AG04450 (cell line): ENCODE data around the gene ANO1. TPM values are rescaled to one million over a fixed set of nuclear protein-coding genes. Genes with fewer than 3 reads are reported as not detected.

Source experiments
- CTCF ChIA-PET: fragments of 300-600, 350-600 bp; formaldehyde crosslinking; extraction: SDS; loops from one replicate; lab custom pipeline; 2022; ENCODE audit warnings: antibody characterized with exemption, inconsistent platforms; lab: Charles Lee
- POLR2A ChIA-PET: fragments of 350-600 bp; formaldehyde crosslinking; extraction: SDS; loops from one replicate; lab custom pipeline; 2021; ENCODE audit warnings: antibody characterized with exemption, inconsistent platforms; lab: Yijun Ruan, JAX
- DNase-seq: peaks from one replicate; pipeline ENCODE4 v3.0.0-alpha.2; 2011; ENCODE audit warnings: low read depth, low spot score
- H3K27ac ChIP-seq: one replicate; pipeline ENCODE4 v1.5.1; 2012; ENCODE audit warnings: low read depth, low read length, control low read depth
- H3K27me3 ChIP-seq: one replicate; pipeline ENCODE4 v1.6.0; 2012; ENCODE audit warnings: low read length; ENCODE audit not compliant: control insufficient read depth, insufficient read depth
- H3K4me3 ChIP-seq: 2 replicates; pipeline ENCODE4 v1.5.1; 2011; ENCODE audit warnings: mild to moderate bottlenecking, low read depth, low read length, control low read depth
- H3K9me3 ChIP-seq: 2 replicates; pipeline ENCODE4 v1.5.1; 2012; ENCODE audit warnings: low read length; ENCODE audit not compliant: control insufficient read depth, insufficient read depth
- CTCF ChIP-seq: IDR thresholded peaks from 2 replicates; pipeline ENCODE4 v1.5.1; 2011; ENCODE audit warnings: low read depth, low read length, control low read depth, inconsistent platforms
- polyA plus RNA-seq: library from polyadenylated mRNA; depleted of rRNA; stranded (reverse); fragments of >200 nt; gene quantifications from 2 replicates; pipeline ENCODE4 v1.2.3, GENCODE V29; 2011

Gene ANO1
- polyA plus RNA-seq, 1 experiment: 10.3 TPM

DNA sequence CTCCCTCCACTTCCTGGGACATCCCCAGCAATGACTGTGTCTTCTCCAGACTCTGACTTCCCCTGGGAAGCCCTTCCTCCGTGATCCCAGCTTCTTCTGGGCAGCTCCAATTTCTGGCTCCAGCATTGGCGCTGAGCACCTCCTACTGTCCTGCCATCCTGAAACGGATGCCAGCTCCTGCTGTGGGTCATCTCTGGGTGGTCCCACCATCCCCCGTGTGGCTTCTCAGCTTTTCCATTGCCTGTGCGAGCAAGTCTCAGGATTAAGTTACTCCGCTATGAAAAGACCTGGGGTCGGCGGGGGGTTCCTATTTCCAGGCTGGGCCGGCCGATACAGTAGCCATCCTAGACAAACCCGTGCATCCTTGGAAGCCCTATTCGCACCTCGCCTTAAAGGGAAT, 69.6 kb downstream of the ANO1 start:
- H3K9me3 ChIP-seq: no peaks in the 10 kb centered on the region
- no peak for TF ChIP-seq CTCF
- H3K27ac ChIP-seq: no peak overlapping the region
- H3K27me3 ChIP-seq: peaks cover 26% of the 10 kb centered on the region
- ChIA-PET POLR2A (no interaction called here), CTCF (no interaction called here)
- H3K4me3 ChIP-seq: no peak overlapping the region
- DNase-seq: no peak

DNA sequence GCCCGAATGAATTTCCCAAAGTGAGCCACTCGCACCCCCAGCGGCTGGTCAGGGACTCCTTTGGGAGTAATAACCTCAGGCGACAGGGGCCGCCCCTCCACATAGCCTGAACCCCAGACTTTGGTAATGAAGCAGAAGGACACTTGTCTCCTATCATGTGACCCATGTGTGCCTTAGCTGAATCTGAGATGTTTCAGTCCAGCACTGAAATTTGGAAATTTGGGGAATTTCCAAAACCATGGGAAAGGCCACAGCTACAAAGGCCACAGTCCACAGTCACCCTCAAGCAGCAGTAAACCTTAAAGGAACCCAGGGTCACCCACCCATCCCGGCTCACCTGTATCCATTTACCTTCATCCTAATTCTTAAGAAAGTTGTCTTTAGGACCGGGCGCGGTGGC, 73.6 kb downstream of the ANO1 start:
- ChIA-PET POLR2A (no interaction called here), CTCF (no interaction called here)
- Histone ChIP-seq H3K4me3 (no peak overlapping the region), H3K27me3 (peaks cover 24% of the 10 kb centered on the region), H3K9me3 (no peaks in the 10 kb centered on the region; the same call in 1 of the 2 replicates), H3K27ac (no peak overlapping the region)
- no peak for DNase-seq
- no peak for TF ChIP-seq CTCF

GRCh38 chr11:70153133-70153727, 75.1 kb downstream of the ANO1 start:
- ChIA-PET POLR2A (no interaction called here), CTCF (no interaction called here)
- H3K27me3 ChIP-seq: peaks cover 18% of the 10 kb centered on the region

DNA sequence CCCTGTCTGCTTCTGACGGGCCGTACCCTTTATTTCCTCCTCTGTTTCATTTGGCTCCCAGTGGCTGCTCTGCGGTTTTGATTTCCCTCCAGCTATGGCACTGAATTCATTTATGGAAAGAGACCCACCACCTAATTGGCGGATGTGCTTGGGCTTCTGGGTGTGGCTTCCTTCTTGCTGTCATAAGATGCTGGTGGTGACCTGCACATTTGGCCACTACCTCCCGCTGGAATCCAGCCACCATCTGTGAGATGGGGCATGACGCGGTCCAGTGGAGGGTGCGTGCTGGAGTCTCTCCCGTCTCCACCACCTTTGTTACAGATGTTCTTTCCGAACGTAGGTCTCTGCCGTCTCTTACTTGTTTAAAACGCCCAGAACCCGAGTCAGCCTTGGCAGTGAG, 77.3 kb downstream of the ANO1 start:
- H3K27me3 ChIP-seq: peaks cover 10% of the 10 kb centered on the region
- DNase-seq: no peak
- CTCF ChIA-PET: interaction anchor here (1.6 kb wide), 1 partner anchor 237 kb away, joined by 5 read pairs; no protein-coding TSS in a partner anchor

More at GRCh38 chr11:70153133-70153727, 75.1 kb downstream of the ANO1 start:
- no peak overlapping the region for H3K4me3 ChIP-seq
- no peak overlapping the region for H3K27ac ChIP-seq
- no peak for TF ChIP-seq CTCF
- no peak for DNase-seq
- no peaks in the 10 kb centered on the region; the same call in 1 of the 2 replicates for H3K9me3 ChIP-seq

More for the DNA sequence above, 77.3 kb downstream of the ANO1 start:
- Histone ChIP-seq H3K4me3 (no peak overlapping the region), H3K27ac (no peak overlapping the region), H3K9me3 (peaks cover 5% of the 10 kb centered on the region; the same call in 1 of the 2 replicates)
- TF ChIP-seq CTCF: no peak
- POLR2A ChIA-PET: no interaction called here
